CD14-positive monocyte (primary cell): ENCODE measurements around the gene DOHH. TPM values are rescaled to one million over a fixed set of nuclear protein-coding genes. Genes with fewer than 3 reads are reported as not detected.

Source experiments
- DNase-seq, 3 donors: peaks; one replicate each; pipeline ENCODE4 v3.0.0-alpha.2; 2011 to 2022
- H2AFZ ChIP-seq: 2 replicates; pipeline ENCODE4 v1.6.0; 2012; ENCODE audit warnings: mild to moderate bottlenecking, low read depth, low read length, inconsistent platforms; ENCODE audit not compliant: insufficient read depth, poor library complexity, severe bottlenecking
- H3K27ac ChIP-seq, 2 donors: 1 replicate in 1 of 2; 2 replicates in 1 of 2; pipeline ENCODE4 v1.5.1; 2012 to 2013; ENCODE audit warnings: low read length in 2 of 2, control low read depth in 1 of 2, inconsistent platforms in 1 of 2, low read depth in 1 of 2, mild to moderate bottlenecking in 1 of 2
- H3K27me3 ChIP-seq, 2 donors: one replicate each; pipeline versions ENCODE4 v1.6.0 to v1.6.1; 2011 to 2013; ENCODE audit warnings: low read length in 2 of 2; ENCODE audit not compliant: control insufficient read depth in 2 of 2, insufficient read depth in 2 of 2
- H3K36me3 ChIP-seq, 2 donors: replicated peaks in 1 of 2; 1 replicate in 1 of 2; 2 replicates in 1 of 2; pipeline versions ENCODE4 v1.5.1 to v1.6.1; 2012 to 2013; ENCODE audit warnings: low read length in 2 of 2, control low read depth in 1 of 2, inconsistent platforms in 1 of 2, mild to moderate bottlenecking in 1 of 2; ENCODE audit not compliant: insufficient read depth in 2 of 2, control insufficient read depth in 1 of 2
- H3K4me1 ChIP-seq, 2 donors: 1 replicate in 1 of 2; 2 replicates in 1 of 2; pipeline versions ENCODE4 v1.5.1 to v1.6.1; 2012 to 2013; ENCODE audit warnings: low read length in 2 of 2, control low read depth in 1 of 2, inconsistent platforms in 1 of 2, mild to moderate bottlenecking in 1 of 2, moderate library complexity in 1 of 2; ENCODE audit not compliant: insufficient read depth in 2 of 2, control insufficient read depth in 1 of 2
- H3K4me2 ChIP-seq: replicated peaks from 2 replicates; pipeline ENCODE3; 2012; ENCODE audit warnings: low read length, moderate library complexity, mild to moderate bottlenecking; ENCODE audit not compliant: poor library complexity, severe bottlenecking; ENCODE audit errors: extremely low read depth
- H3K4me3 ChIP-seq, 3 experiments: fragments of 200-600 bp in 1 of 3; sonication (generic) in 1 of 3; replicated peaks in 1 of 3; 1 replicate in 2 of 3; 2 replicates in 1 of 3; pipeline ENCODE4 v1.5.1; 2011 to 2013; ENCODE audit warnings: low read length in 3 of 3, mild to moderate bottlenecking in 3 of 3, control low read depth in 2 of 3, low read depth in 2 of 3, inconsistent platforms in 1 of 3, moderate library complexity in 1 of 3
- H3K79me2 ChIP-seq: 2 replicates; pipeline ENCODE4 v1.6.0; 2012; ENCODE audit warnings: mild to moderate bottlenecking, control low read depth, inconsistent platforms, low read length, moderate library complexity; ENCODE audit not compliant: insufficient read depth
- H3K9ac ChIP-seq: 2 replicates; pipeline ENCODE4 v1.6.0; 2017; ENCODE audit warnings: low read length, mild to moderate bottlenecking; ENCODE audit not compliant: insufficient read depth, poor library complexity, severe bottlenecking
- H3K9me3 ChIP-seq, 2 donors: replicated peaks in 1 of 2; 1 replicate in 1 of 2; 2 replicates in 1 of 2; pipeline versions ENCODE4 v1.5.1 to v1.6.1; 2012 to 2013; ENCODE audit warnings: low read length in 2 of 2, control low read depth in 1 of 2; ENCODE audit not compliant: control insufficient read depth in 1 of 2, insufficient read depth in 1 of 2
- H4K20me1 ChIP-seq: 2 replicates; pipeline ENCODE4 v1.6.0; 2012; ENCODE audit warnings: mild to moderate bottlenecking, low read length, control low read depth, moderate library complexity; ENCODE audit not compliant: insufficient read depth
- H3K27ac Mint-ChIP-seq, 7 donors: one replicate each; pipeline ENCODE4 v1.8.0; 2020; ENCODE audit warnings: mild to moderate bottlenecking in 7 of 7, mixed read lengths in 7 of 7, moderate library complexity in 6 of 7, inconsistent platforms in 2 of 7
- H3K27me3 Mint-ChIP-seq, 3 donors: one replicate each; pipeline ENCODE4 v1.8.0; 2021 to 2022; ENCODE audit warnings: low read depth in 3 of 3, mild to moderate bottlenecking in 3 of 3, mixed read lengths in 3 of 3, moderate library complexity in 3 of 3, inconsistent platforms in 1 of 3
- H3K36me3 Mint-ChIP-seq, 2 donors: one replicate each; pipeline ENCODE4 v1.8.0; 2020; ENCODE audit warnings: mixed read lengths in 2 of 2, inconsistent platforms in 1 of 2, mild to moderate bottlenecking in 1 of 2
- H3K4me1 Mint-ChIP-seq: one replicate; pipeline ENCODE4 v1.8.0; 2020; ENCODE audit warnings: mild to moderate bottlenecking, mixed read lengths
- H3K4me3 Mint-ChIP-seq, 2 donors: one replicate each; pipeline ENCODE4 v1.8.0; 2020; ENCODE audit warnings: mild to moderate bottlenecking in 2 of 2, mixed read lengths in 2 of 2, moderate library complexity in 1 of 2
- H3K9me3 Mint-ChIP-seq, 7 donors: one replicate each; pipeline ENCODE4 v1.8.0; 2020 to 2022; ENCODE audit warnings: mixed read lengths in 7 of 7, mild to moderate bottlenecking in 6 of 7, moderate library complexity in 6 of 7, inconsistent platforms in 2 of 7
- CTCF ChIP-seq: fragments of 200-600 bp; IDR thresholded peaks from one replicate; pipeline ENCODE4 v1.8.0; 2022; ENCODE audit warnings: antibody characterized with exemption, mild to moderate bottlenecking
- WGBS: methylation state at CpG from one replicate; pipeline ENCODE4 v1.1.5; 2013; ENCODE audit warnings: missing lambda C conversion rate; ENCODE audit not compliant: insufficient coverage; 5-methylcytosine and 5-hydroxymethylcytosine counted together
- intact Hi-C, 2 donors: fragments of 100-400 bp; cut with micrococcal nuclease; formaldehyde crosslinking; loops; one replicate each; pipeline versions ENCODE4 v1.15.0 to v1.15.1; 2023
- polyA plus RNA-seq, 3 donors: library from polyadenylated mRNA; depleted of rRNA in 1 of 3; unstranded in 2 of 3; stranded (reverse) in 1 of 3; fragments of 300-500 nt in 2 of 3; fragments of >200 nt in 1 of 3; fragmentation: Illumina TruSeq in 2 of 3; gene quantifications; 1 replicate in 2 of 3; 2 replicates in 1 of 3; pipeline ENCODE4 v1.2.3, GENCODE V29; 2012 to 2021

The DOHH gene
- polyA plus RNA-seq, 3 donors = 3.7 to 4.2 (median 4.1) TPM

DNA sequence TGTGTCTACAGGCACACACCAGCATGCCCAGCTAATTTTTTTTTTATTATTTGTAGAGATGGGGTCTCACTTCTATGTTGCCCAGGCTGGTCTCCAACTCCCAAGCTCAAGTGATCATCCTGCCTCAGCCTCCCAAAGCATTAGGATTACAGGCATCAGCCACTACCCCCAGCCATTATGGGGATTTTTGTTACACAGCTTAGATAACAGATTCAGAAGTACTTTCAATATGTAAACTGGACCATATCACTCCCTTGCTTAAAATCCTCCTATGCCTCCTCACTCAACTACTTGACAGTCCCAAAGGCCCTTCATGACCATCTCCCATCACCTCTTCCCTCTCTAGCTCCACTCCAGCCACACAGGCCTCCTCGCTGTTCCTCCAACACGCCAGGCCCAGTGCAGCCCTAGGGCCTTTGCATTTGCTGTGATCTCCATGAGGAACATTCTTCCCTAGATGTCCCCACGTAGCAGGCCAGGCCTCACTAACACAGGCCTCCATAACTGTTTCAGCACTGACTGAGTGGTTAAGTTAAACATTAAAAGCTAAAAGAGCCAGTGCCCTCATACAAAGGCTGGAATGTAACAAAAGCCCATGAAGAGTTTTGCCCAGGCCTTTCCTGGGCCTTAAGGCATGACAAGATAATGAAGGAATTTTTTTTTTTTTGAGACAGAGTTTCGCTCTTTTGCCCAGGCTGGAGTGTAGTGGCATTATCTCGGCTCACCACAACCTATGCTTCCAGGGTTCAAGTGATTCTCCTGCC is 2.5 kb downstream of the DOHH start:
- Histone ChIP-seq H2AFZ (no peak overlapping the region), H3K9me3 (no peaks in the 10 kb centered on the region), H3K27ac (no peak overlapping the region), H3K4me2 (no peak overlapping the region), H3K4me3 (no peak overlapping the region), H3K4me1 (peaks cover 11 to 17% of the 10 kb centered on the region in 2 donors), H3K79me2 (peaks cover 25% of the 10 kb centered on the region), H4K20me1 (no peaks in the 10 kb centered on the region), H3K9ac (no peak overlapping the region), H3K27me3 (no peaks in the 10 kb centered on the region), H3K36me3 (peaks cover 26 to 43% of the 10 kb centered on the region in 2 donors)
- peaks cover 0 to 3% (median 0%) of the 10 kb centered on the region in 3 donors for H3K27me3 Mint-ChIP-seq
- H3K27ac Mint-ChIP-seq = no peak overlapping the region
- H3K4me1 Mint-ChIP-seq = peaks cover 12% of the 10 kb centered on the region
- TF ChIP-seq CTCF = no peak
- 94% methylated on average over 2 of the region's 5 CpGs for WGBS
- intact Hi-C loops = no loop called here
- DNase-seq = no peak
- H3K36me3 Mint-ChIP-seq = peaks cover 30 to 43% of the 10 kb centered on the region in 2 donors
- H3K4me3 Mint-ChIP-seq = no peak overlapping the region
- peaks cover 0 to 2% (median 0%) of the 10 kb centered on the region in 7 donors for H3K9me3 Mint-ChIP-seq

DNA sequence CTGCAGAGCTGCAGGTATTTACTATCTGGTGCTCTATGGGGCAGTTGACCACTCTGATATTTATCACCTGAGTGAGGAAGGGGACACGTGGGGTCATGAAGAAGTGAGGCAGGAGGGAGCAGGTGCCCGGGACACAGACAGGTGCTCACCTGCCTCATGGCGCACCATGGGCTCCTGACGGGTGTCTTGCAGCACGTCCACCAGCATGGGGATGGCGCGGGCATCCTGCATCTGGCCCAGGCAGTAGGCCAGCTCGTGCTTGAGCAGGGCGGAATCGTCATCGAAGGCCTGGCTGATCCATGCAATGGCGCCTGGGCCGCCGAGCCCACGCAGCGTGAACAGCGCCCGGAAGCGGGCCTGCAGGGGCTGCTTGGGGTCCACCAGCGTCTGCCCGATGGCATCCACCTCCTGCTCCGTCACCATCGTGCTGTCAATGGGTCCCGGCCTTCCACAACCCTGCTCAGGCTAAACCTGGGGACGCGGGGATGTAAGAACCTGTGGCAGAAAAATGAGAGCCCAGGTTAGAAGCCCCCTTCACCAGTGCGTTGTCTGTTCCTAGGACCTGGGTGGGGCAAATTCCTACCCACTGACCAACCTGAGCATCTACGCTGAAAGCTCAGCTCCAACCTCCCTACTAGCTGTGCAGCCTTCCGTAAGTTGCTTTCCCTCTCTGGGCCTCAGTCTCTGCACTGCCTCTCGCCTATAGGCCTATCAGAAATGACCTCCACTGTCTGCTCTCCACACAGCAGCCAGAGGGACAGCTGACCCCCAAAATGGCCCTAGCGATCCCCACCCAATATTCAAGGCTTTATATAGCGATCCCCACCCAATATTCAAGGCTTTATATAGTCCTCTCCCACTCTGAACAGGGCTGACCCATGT is 3.8 kb downstream of the DOHH start:
- Mint-ChIP-seq H3K27ac (peak overlapping the region in 2 of 7 donors; percentile 7 to 9), H3K9me3 (peaks cover 0 to 2% (median 0%) of the 10 kb centered on the region in 7 donors), H3K36me3 (peaks cover 35 to 54% of the 10 kb centered on the region in 2 donors), H3K4me3 (no peak overlapping the region), H3K4me1 (peaks cover 12% of the 10 kb centered on the region), H3K27me3 (peaks cover 0 to 3% (median 0%) of the 10 kb centered on the region in 3 donors)
- Histone ChIP-seq H3K9me3 (no peaks in the 10 kb centered on the region), H4K20me1 (no peaks in the 10 kb centered on the region), H3K4me3 (no peak overlapping the region), H3K4me1 (peaks cover 11 to 17% of the 10 kb centered on the region in 2 donors), H3K27me3 (no peaks in the 10 kb centered on the region), H3K36me3 (peaks cover 36 to 56% of the 10 kb centered on the region in 2 donors), H3K4me2 (no peak overlapping the region), H3K9ac (no peak overlapping the region), H2AFZ (no peak overlapping the region), H3K27ac (no peak overlapping the region), H3K79me2 (peaks cover 25% of the 10 kb centered on the region)
- no peak for DNase-seq
- intact Hi-C loops = no loop called here
- TF ChIP-seq CTCF = no peak
- 98% methylated on average over 26 of the region's 32 CpGs for WGBS
